C4-2B (cell line): ENCODE measurements around the gene HS6ST3.

ENCODE experiments used
- ZFX ChIP-seq: fragments of 450-650 bp; IDR thresholded peaks from 2 replicates; pipeline ENCODE4 v1.6.1; 2017
- TF ChIP-seq, protein P1 (sequence below): fragments of 450-650 bp; conservative IDR thresholded peaks from 2 replicates; pipeline ENCODE4 v1.5.1; 2017; ENCODE audit warnings: mild to moderate bottlenecking

- TF ChIP-seq, protein P1, sequence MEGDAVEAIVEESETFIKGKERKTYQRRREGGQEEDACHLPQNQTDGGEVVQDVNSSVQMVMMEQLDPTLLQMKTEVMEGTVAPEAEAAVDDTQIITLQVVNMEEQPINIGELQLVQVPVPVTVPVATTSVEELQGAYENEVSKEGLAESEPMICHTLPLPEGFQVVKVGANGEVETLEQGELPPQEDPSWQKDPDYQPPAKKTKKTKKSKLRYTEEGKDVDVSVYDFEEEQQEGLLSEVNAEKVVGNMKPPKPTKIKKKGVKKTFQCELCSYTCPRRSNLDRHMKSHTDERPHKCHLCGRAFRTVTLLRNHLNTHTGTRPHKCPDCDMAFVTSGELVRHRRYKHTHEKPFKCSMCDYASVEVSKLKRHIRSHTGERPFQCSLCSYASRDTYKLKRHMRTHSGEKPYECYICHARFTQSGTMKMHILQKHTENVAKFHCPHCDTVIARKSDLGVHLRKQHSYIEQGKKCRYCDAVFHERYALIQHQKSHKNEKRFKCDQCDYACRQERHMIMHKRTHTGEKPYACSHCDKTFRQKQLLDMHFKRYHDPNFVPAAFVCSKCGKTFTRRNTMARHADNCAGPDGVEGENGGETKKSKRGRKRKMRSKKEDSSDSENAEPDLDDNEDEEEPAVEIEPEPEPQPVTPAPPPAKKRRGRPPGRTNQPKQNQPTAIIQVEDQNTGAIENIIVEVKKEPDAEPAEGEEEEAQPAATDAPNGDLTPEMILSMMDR = no peak
- no peak for TF ChIP-seq ZFX
Measured at GRCh38 chr13:96646101-96646500, 556.2 kb downstream of the HS6ST3 start.
